Measurements from ENCODE around the gene CEP135. TPM values are rescaled to one million over a fixed set of nuclear protein-coding genes. Genes with fewer than 3 reads are reported as not detected.

CEP135 gene
- total RNA-seq, 1 experiment from 2014 or later = 13.9 TPM

GRCh38 chr4:56051710-56052075 is 102.9 kb downstream of the CEP135 start:
- no peak overlapping the region for H2BK15ac ChIP-seq (ENCODE audit: low read depth, low read length)
- no peak overlapping the region for H3K23ac ChIP-seq (ENCODE audit: insufficient read length, low read depth, low read length)
- no peaks in the 10 kb centered on the region for H3K27me3 ChIP-seq (ENCODE audit: insufficient read depth, low read length)
- no peak overlapping the region for H3K14ac ChIP-seq (ENCODE audit: insufficient read depth, low read length)
- no peak overlapping the region for H3K27ac Mint-ChIP-seq
- H3K27me3 Mint-ChIP-seq (ENCODE audit: low read depth) = peaks cover 13% of the 10 kb centered on the region
- no peak overlapping the region for H4K8ac ChIP-seq (replicated peaks; ENCODE audit: insufficient read length, low read depth, low read length)
- no peak overlapping the region for H2AK5ac ChIP-seq (ENCODE audit: insufficient read length, low read length)
- H2BK5ac ChIP-seq (ENCODE audit: insufficient read length, low read length) = no peak overlapping the region
- H3K18ac ChIP-seq (ENCODE audit: insufficient read length, low read depth, low read length) = no peak overlapping the region
- no peak overlapping the region for H2BK120ac ChIP-seq (ENCODE audit: low read depth, low read length, poor library complexity, severe bottlenecking)
- H3K4ac ChIP-seq (ENCODE audit: low read depth, low read length) = no peak overlapping the region
- peaks cover 6% of the 10 kb centered on the region for H3K4me1 ChIP-seq (ENCODE audit: insufficient read depth, low read length)
- no peaks in the 10 kb centered on the region; a peak in 1 of 7 replicates for H3K36me3 Mint-ChIP-seq (ENCODE audit: insufficient read depth in 1 of 3, low read depth in 3 of 3)
- DNase-seq = no peak
- no peak overlapping the region for H2BK12ac ChIP-seq (ENCODE audit: insufficient read length, low read depth, low read length)
- no peak overlapping the region for H3T11ph ChIP-seq (ENCODE audit: low read length)
- no peak overlapping the region for H2BK20ac ChIP-seq (ENCODE audit: low read depth, low read length, poor library complexity, severe bottlenecking)
- H3K9me3 ChIP-seq (ENCODE audit: control insufficient read depth, low read depth, low read length) = no peaks in the 10 kb centered on the region
- no CpG with 5 or more reads among the region's 1 CpG for WGBS (ENCODE audit: extremely low coverage, insufficient read length, low lambda C conversion rate)
- no peak overlapping the region for H2AFZ ChIP-seq (ENCODE audit: low read length)
- H4K20me1 ChIP-seq (ENCODE audit: control insufficient read depth, insufficient read depth, insufficient read length) = no peaks in the 10 kb centered on the region
- no peak overlapping the region for H3K4me2 ChIP-seq (ENCODE audit: insufficient read depth, insufficient read length, low read length)
- no peak overlapping the region for H3K4me3 Mint-ChIP-seq
- no peaks in the 10 kb centered on the region; the same call in 1 of the 2 replicates for H3K79me2 ChIP-seq (ENCODE audit: insufficient read depth, low read length)
- H3K9me3 Mint-ChIP-seq = no peaks in the 10 kb centered on the region
- H3K4me1 Mint-ChIP-seq = peaks cover 46 to 48% of the 10 kb centered on the region in 2 experiments
- H4K91ac ChIP-seq (ENCODE audit: insufficient read length, low read depth, low read length) = no peak overlapping the region
- no peak overlapping the region for H3K56ac ChIP-seq (ENCODE audit: insufficient read length, low read depth, low read length)
- H3K79me1 ChIP-seq (ENCODE audit: insufficient read depth, low read depth, low read length, poor library complexity, severe bottlenecking) = peaks cover 4% of the 10 kb centered on the region
- H3K23me2 ChIP-seq (ENCODE audit: insufficient read length, low read depth, low read length, poor library complexity, severe bottlenecking) = peaks cover 11% of the 10 kb centered on the region
- H3K9ac ChIP-seq (ENCODE audit: extremely low read depth, insufficient read length, low read length) = no peak overlapping the region
- no peak overlapping the region for H3K27ac ChIP-seq (ENCODE audit: insufficient read length, low read depth, low read length)
- no peak for TF ChIP-seq CTCF (conservative IDR thresholded peaks at IDR 0.05)
- H4K5ac ChIP-seq (ENCODE audit: insufficient read length, low read depth, low read length) = no peak overlapping the region

Measured in H9 (cell line).